HG03439 (cell line): ENCODE data around the gene EFCAB6.

ENCODE experiments used
- ATAC-seq: cut with Tn5 transposase; IDR thresholded peaks from one replicate; pipeline ENCODE4 v1.9.1; 2021; ENCODE audit warnings: mild to moderate bottlenecking, moderate library complexity; ENCODE audit not compliant: unreplicated experiment

EFCAB6 gene

GRCh38 chr22:43819421-43819921 lies 7.4 kb upstream of the EFCAB6 start:
- no peak for ATAC-seq

DNA sequence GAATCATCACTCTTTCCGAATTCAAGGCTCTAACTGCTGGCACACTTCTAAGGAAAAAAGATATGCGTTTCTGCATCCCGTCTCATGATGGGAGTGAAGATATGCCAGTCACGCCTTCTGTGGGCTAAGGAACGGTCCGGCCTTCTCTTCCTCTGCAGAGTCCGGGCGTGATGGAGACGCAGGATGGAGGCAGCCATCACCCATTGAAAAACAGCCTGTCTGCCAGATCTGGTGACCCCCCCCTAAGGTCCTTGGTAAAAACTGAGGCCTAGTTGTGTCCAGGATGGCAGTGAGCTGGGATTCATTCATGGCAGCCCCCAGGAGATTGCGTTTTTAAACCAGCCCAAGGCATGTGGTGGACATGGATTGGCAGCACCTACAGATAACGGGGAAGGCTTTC lies 6.9 kb upstream of the EFCAB6 start:
- no peak for ATAC-seq

GRCh38 chr22:43817402-43817801 lies 5.3 kb upstream of the EFCAB6 start:
- no peak for ATAC-seq

DNA sequence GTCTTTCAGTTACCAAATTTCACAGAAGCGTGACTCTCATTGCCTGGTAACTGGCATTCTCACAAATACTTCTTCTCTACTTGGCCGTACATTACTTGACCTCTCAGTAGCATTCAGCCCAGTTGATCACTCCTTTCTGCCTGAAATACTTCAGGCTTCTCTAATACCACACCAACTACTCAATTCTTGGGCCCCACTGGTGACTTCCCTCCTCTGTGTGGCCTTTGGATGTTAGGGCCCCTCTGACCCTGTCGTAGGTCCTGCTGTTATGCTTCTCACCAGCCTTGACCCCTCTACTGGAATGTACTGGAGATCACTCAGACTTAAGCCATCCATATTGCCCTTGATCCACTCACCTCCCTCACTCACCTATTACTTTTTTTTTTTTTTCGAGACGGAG lies 2.2 kb upstream of the EFCAB6 start:
- no peak for ATAC-seq

- no peak for ATAC-seq
Measured at GRCh38 chr22:43812890-43813289, 785 bp upstream of the EFCAB6 start.

- no peak for ATAC-seq
Measured at GRCh38 chr22:43811777-43812148, 342 bp downstream of the EFCAB6 start.

DNA sequence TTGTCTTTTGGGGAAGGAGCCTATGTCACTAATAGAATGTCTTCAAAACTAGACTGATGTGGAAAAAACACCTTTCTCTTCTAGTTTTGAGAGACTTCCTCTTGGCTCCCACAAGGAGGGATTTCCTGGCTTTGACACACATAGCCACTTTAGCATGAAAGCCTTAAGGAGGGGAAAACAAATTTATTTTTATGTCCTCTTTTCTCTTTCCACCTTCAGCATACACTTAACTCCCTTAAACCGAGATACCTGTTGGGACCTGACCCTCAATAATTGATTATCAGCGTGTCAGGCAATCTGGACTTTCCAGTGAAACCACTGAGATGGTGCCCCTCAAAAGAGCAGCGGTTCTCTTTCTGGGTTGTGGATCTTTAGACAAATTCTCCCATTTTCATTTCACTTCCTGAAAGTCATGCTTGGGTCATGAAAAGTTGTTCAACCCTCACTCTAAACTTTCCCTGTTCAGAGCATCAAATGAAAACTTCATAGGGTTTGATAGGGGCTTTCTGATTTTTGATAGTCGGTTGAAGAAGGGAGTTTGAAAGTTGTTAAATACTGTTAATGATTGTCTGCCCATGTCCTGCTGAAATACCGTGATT lies 9.1 kb downstream of the EFCAB6 start:
- ATAC-seq: no peak

DNA sequence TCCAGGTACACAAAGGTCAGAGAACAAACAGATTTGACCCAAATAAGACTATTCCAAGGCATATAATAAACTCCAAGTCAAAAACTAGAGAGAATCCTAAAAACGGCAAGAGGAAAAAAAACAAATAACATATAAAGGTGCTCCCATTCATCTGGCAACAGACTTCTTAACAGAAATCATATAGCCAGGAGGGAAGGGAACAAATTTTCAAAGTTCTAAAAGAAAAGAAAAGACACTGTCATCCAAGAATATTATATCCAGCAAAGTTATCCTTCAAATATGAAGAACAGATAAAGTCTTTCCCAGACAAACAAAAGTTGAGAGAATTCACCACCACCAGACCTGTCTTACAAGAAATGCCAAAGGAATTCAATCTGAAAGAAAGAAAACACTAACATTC lies 11.1 kb downstream of the EFCAB6 start:
- no peak for ATAC-seq

DNA sequence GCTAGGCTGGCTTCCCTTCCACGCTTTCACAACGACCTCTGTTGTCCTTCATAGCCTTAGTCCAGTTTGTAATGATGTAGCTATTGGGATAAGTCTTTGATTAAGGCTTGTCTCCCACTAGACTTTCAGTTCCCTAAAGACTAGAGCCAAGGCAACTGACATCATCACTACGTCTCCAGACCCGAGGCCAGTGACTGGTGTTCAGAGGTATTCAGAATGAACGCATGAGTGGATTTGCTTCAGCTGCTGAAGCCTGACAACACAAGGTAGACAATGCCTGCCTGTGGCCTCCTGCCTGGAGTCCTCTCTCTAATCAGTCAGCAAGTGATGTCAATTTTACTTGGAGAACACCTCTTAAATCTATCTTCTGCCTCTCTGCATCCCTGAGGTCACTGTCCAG lies 13.6 kb downstream of the EFCAB6 start:
- ATAC-seq: no peak

DNA sequence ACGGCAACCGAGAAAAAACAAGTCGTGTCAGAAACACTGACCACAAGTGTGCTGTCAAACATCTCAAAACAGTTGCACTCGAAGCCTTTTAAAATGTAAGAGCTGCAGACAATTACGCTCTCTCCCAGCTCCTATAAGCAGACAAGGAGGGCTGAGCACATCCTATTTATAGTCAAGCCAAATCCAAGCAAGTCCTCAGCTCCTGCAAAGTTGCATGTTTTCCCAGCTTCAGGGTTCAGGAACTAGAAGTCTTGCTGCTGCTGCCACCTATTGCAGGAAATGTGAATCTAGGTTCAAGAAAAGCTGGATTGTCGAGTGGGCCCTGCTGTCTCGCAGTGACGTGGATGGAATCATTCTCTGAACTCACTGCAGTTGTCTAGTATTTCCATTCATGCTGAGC lies 15.5 kb downstream of the EFCAB6 start:
- no peak for ATAC-seq

- ATAC-seq: no peak
Measured at GRCh38 chr22:43795320-43795719, 16.8 kb downstream of the EFCAB6 start.

DNA sequence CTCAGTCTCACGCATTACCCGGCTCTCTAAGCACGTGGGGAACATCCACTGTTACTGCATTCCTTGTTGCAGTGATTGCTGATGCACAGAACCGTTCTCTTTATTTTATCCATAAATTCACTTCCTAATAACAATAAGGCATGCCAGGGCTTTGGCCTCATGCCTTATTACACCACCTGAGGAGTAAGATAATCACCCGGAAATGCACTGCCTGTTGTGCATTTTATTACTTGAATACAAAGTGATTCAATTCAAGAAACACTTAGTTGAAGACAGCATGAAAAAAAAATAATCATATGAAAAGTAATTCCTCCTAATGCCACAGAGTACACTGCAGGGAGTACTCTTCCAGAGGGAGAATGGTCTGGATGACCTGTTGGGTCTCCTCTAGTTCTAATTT lies 19.2 kb downstream of the EFCAB6 start:
- ATAC-seq: no peak

GRCh38 chr22:43789452-43789851 lies 22.7 kb downstream of the EFCAB6 start:
- no peak for ATAC-seq

GRCh38 chr22:43783777-43784176 lies 28.3 kb downstream of the EFCAB6 start:
- no peak for ATAC-seq

- no peak for ATAC-seq
Measured at GRCh38 chr22:43782448-43782847, 29.7 kb downstream of the EFCAB6 start.

DNA sequence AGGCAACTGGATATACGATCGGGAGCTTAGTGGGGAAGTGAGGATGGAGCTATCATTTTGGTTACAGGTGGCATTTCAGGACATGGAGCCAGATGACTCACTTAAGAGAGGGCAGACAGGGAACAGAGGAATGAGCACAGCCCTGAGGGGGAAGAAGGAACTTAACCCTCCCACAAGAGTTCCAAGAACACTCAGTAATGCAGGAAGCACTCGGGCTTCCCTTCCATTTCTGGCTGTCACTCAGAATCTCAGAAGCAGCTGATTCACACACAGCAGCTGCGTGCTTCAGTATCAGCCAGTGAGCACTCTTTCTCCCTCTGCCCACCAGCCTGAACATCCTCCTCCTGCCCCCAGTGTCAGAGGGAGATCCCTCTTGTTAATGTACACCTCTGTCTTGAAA lies 34.8 kb downstream of the EFCAB6 start:
- ATAC-seq: no peak

GRCh38 chr22:43776081-43776670 lies 35.9 kb downstream of the EFCAB6 start:
- ATAC-seq: no peak

GRCh38 chr22:43774318-43774915 lies 37.7 kb downstream of the EFCAB6 start:
- ATAC-seq: no peak

DNA sequence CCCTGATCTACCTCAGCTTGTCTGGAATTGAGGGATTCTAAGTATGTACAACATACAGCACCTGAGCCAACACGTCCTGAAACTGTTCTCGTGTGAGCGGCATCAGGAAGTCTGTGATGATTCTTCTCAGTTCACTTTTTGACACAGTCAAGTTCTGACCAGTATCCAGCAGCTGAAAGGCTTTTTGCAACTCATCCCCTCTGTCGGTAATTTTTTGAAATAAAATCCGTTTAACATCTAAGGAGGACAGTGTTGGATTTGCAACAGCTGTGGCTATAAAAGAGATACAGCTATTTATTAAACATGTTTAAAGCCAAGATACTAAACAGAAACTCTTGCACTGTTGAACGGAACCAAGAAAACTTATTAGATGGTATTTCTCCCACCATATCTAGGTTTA lies 39.3 kb downstream of the EFCAB6 start:
- ATAC-seq: no peak

DNA sequence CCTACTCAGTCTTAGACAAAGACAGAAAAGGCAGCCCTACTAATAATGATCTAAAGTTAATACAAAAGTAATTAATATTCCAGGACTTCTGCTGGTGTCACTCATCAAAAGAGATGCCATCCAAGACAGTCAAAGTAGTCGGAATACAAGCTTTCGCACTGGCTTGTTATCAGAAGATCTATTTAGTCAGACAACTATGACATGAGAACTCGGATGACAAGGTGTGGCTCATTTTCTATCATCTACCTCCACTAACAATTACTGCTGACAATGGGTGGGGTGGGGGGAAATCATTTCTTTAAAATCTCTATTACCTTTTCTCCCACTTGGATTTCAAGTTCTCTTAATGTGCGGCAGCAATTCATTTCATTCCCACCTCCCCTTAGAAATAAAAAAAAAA lies 56.7 kb downstream of the EFCAB6 start:
- no peak for ATAC-seq

DNA sequence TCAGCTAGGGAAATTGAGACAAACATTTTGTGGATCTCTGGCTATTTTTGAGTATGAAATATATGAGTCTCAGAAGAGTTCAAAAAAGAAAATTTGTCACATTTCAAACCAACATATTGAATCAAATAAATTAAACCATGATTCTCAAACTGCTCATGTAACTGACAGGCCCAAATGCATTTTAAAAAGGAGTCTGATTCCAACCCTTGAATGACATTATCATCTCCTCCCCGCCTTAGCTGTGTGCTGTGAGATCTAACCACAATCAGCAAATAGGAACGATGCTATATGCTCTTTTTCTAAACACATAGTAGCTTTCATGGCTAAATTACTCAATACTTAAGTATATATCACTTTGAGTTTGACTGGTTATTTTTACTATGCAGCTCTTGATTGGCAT lies 57.1 kb downstream of the EFCAB6 start:
- ATAC-seq: no peak

DNA sequence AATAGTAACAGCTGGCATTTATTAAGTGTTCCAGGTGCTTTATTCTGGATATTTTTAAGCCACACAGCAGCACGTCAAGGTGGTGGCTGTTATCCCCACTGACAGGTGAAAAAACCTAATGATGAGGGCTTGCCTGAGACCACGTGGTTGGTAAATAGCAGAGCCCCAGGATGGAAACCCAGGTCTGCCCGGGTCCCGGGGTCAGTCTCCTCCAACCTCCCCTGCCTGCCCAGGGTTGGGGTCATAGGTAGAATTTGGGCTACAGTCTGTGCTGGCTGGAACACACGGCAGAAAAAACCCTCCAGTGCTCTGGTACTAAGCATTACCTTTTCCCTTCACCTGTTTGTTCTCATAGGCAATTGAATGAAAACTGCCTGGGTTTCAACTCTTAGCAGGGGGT lies 57.9 kb downstream of the EFCAB6 start:
- ATAC-seq: no peak

GRCh38 chr22:43753688-43754087 lies 58.4 kb downstream of the EFCAB6 start:
- ATAC-seq: no peak
